K562 (cell line): Measurements from ENCODE around the gene KIF5A. TPM values are rescaled to one million over a fixed set of nuclear protein-coding genes. Genes with fewer than 3 reads are reported as not detected.

Experiments
- E2F8 ChIP-seq: fragments of 450-650 bp; IDR thresholded peaks from 2 replicates; pipeline ENCODE4 v1.7.1; 2018; ENCODE audit warnings: mild to moderate bottlenecking, low read depth; ENCODE audit not compliant: partially characterized antibody
- ELF2 ChIP-seq: fragments of 250-450 bp; sonication (Bioruptor Pico); IDR thresholded peaks from 2 replicates; pipeline ENCODE4 v1.5.0; 2021; ENCODE audit warnings: mild to moderate bottlenecking
- ELF4 ChIP-seq: fragments of 450-650 bp; formaldehyde crosslinking; IDR thresholded peaks from 2 replicates; pipeline ENCODE4 v1.4.0; 2022; ENCODE audit warnings: missing genetic modification characterization
- ETS2 ChIP-seq: IDR thresholded peaks from 2 replicates; pipeline ENCODE4 v1.6.1; 2016; ENCODE audit warnings: borderline replicate concordance, missing genetic modification characterization, mild to moderate bottlenecking, moderate library complexity, missing compliant biosample characterization; ENCODE audit not compliant: poor library complexity, severe bottlenecking
- FOXK1 ChIP-seq: sonication (generic); formaldehyde crosslinking; IDR thresholded peaks from 2 replicates; pipeline ENCODE4 v1.8.0; 2022; ENCODE audit warnings: missing genetic modification reagents, mild to moderate bottlenecking, borderline replicate concordance
- L3MBTL2 ChIP-seq: fragments of 450-650 bp; IDR thresholded peaks from 2 replicates; pipeline ENCODE4 v1.6.1; 2016; ENCODE audit warnings: mild to moderate bottlenecking, moderate library complexity
- LCOR ChIP-seq: sonication (generic); formaldehyde crosslinking; IDR thresholded peaks from 2 replicates; pipeline ENCODE4 v1.8.0; 2022; ENCODE audit warnings: mild to moderate bottlenecking, missing genetic modification reagents
- MCM3 ChIP-seq: fragments of 450-650 bp; IDR thresholded peaks from 2 replicates; pipeline ENCODE4 v1.6.1; 2016
- MEF2A ChIP-seq: IDR thresholded peaks from 2 replicates; pipeline ENCODE4 v1.6.1; 2011; ENCODE audit warnings: low read depth, mild to moderate bottlenecking, low read length, moderate library complexity; ENCODE audit not compliant: control insufficient read depth
- NR2C2 ChIP-seq, 2 experiments: fragments of 200-800 bp in 1 of 2; sonication (Bioruptor generic) in 1 of 2; sonication (generic) in 1 of 2; formaldehyde crosslinking in 1 of 2; IDR thresholded peaks; 2 replicates each; pipeline versions ENCODE4 v1.6.1 to v1.8.0; 2016 to 2022; ENCODE audit warnings: mild to moderate bottlenecking in 1 of 2, missing compliant biosample characterization in 1 of 2, missing genetic modification characterization in 1 of 2, missing genetic modification reagents in 1 of 2
- SLC30A9 ChIP-seq: fragments of 250-450 bp; sonication (Bioruptor Pico); IDR thresholded peaks from 2 replicates; pipeline ENCODE4 v1.8.0; 2022; ENCODE audit warnings: mild to moderate bottlenecking, moderate library complexity
- TBL1XR1 ChIP-seq, 2 experiments: IDR thresholded peaks; 2 replicates each; pipeline ENCODE4 v1.6.1; 2012; ENCODE audit warnings: improper control_type of control experiment in 2 of 2, low read length in 2 of 2, mild to moderate bottlenecking in 1 of 2
- ZBTB12 ChIP-seq: fragments of 250-450 bp; sonication (Bioruptor Pico); IDR thresholded peaks from 2 replicates; pipeline ENCODE4 v1.4.0; 2020
- ZFP30 ChIP-seq: fragments of 250-450 bp; sonication (Bioruptor Pico); IDR thresholded peaks from 2 replicates; pipeline ENCODE4 v1.8.0; 2022; ENCODE audit warnings: moderate library complexity, mild to moderate bottlenecking, inconsistent platforms, borderline replicate concordance
- ZMIZ1 ChIP-seq, 2 experiments: fragments of 150-350 bp in 1 of 2; IDR thresholded peaks; 2 replicates each; pipeline ENCODE4 v1.6.1; 2012 to 2016; ENCODE audit warnings: low read depth in 2 of 2, low read length in 2 of 2, mild to moderate bottlenecking in 1 of 2, moderate library complexity in 1 of 2
- ZNF133 ChIP-seq: fragments of 250-450 bp; sonication (Bioruptor Pico); IDR thresholded peaks from 2 replicates; pipeline ENCODE4 v1.4.0; 2020; ENCODE audit warnings: mild to moderate bottlenecking
- ZNF232 ChIP-seq: sonication (generic); formaldehyde crosslinking; IDR thresholded peaks from 2 replicates; pipeline ENCODE4 v1.8.0; 2022; ENCODE audit warnings: mild to moderate bottlenecking, missing genetic modification reagents
- ZNF75A ChIP-seq: fragments of 450-650 bp; formaldehyde crosslinking; IDR thresholded peaks from 2 replicates; pipeline ENCODE4 v1.4.0; 2020; ENCODE audit warnings: mild to moderate bottlenecking
- polyA plus RNA-seq, 8 experiments: library from polyadenylated mRNA; depleted of rRNA in 4 of 8; stranded (reverse) in 5 of 8; unstranded in 3 of 8; fragments of >200 nt; fragmentation: Nextera tagmentation in 2 of 8; fragmentation: Illumina TruSeq in 1 of 8; extraction: Ambion mirVana in 2 of 8; extraction: Trizol in 1 of 8; gene quantifications; 2 replicates each; pipeline versions ENCODE4 v1.2.1 to v1.2.3, GENCODE V29; 2011 to 2014; ENCODE audit warnings: inconsistent platforms in 1 of 8, missing spikeins in 1 of 8
- total RNA-seq, 7 experiments: library from RNA; depleted of rRNA in 6 of 7; stranded (reverse); fragments of >200 nt in 6 of 7; fragmentation: Illumina TruSeq in 2 of 7; extraction: Trizol in 2 of 7; gene quantifications; 2 replicates each; pipeline versions ENCODE4 v1.2.1 to v1.2.3, GENCODE V29; 2011 to 2021; ENCODE audit warnings: low replicate concordance in 1 of 7
- TF ChIP-seq, protein P1 (sequence below): fragments of 250-450 bp; sonication (Bioruptor Pico); IDR thresholded peaks from 2 replicates; pipeline ENCODE4 v1.8.0; 2021; ENCODE audit warnings: borderline replicate concordance, mild to moderate bottlenecking, moderate library complexity; ENCODE audit not compliant: poor library complexity, severe bottlenecking

The KIF5A gene
- total and polyA plus RNA-seq, 9 of the 15 experiments (the other 6 are each of a cell fraction or from before 2014, with no cell fraction given) = 3.4 to 17.7 (median 8.0) TPM

DNA sequence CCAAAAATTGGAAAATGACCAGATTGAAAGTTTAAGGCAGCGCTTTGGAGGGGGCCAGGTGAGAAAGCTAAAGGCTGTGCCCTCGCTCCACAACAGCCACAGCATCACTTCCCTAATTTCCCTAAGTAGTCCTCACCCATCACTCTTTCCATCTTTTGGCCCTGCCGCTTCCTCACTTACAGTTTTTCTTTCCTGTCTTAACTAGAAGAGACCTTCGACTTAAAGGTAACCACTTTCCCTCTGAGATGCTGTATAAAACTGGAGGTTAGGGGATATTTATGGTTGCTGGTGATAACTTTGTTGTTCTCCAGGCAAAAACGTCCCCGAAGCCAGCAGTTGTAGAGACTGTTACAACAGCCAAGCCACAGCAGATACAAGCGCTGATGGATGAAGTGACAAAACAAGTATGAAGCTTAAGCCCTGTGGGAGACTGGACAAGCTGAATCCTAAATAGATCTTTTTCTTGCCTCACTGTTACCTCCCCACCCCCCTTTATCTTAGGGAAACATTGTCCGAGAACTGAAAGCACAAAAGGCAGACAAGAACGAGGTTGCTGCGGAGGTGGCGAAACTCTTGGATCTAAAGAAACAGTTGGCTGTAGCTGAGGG is 33.8 kb upstream of the KIF5A start (continued):
- TF ChIP-seq ZBTB12 (CRISPR knock-in tag) (no peak), SLC30A9 (CRISPR knock-in tag) (no peak), ETS2 (tag) (no peak), MCM3 (no peak), ELF4 (CRISPR knock-in tag) (peak; percentile 86), L3MBTL2 (no peak), TBL1XR1 (IDR thresholded peaks at IDR 0.05; ENCODE audit: low read length in 2 of 2) (peak in 1 of 2 experiments; percentile 38; a peak in 1 of 4 replicates), ZNF133 (CRISPR knock-in tag) (no peak), ZNF75A (CRISPR knock-in tag) (peak; percentile 59; the same call in 1 of the 2 replicates), LCOR (CRISPR knock-in tag) (no peak), NR2C2 (CRISPR knock-in tag; IDR thresholded peaks at IDR 0.05) (no peak), NR2C2 (tag; IDR thresholded peaks at IDR 0.05) (peak; percentile 46; the same call in 1 of the 2 replicates), FOXK1 (CRISPR knock-in tag) (no peak), ZMIZ1 (IDR thresholded peaks at IDR 0.05; ENCODE audit: low read depth in 2 of 2, low read length in 2 of 2) (peak in 1 of 2 experiments; percentile 11; a peak in 1 of 4 replicates), E2F8 (peak; percentile 79), ZFP30 (CRISPR knock-in tag) (peak; percentile 77; the same call in 1 of the 2 replicates), ELF2 (CRISPR knock-in tag) (0 out of 2 replicates have a peak, but pooled peaks have one; percentile 18), ZNF232 (CRISPR knock-in tag) (no peak), MEF2A (no peak)
- TF ChIP-seq, protein P1, sequence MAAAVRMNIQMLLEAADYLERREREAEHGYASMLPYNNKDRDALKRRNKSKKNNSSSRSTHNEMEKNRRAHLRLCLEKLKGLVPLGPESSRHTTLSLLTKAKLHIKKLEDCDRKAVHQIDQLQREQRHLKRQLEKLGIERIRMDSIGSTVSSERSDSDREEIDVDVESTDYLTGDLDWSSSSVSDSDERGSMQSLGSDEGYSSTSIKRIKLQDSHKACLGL (CRISPR knock-in tag) = no peak
